ENCODE results near the gene IL12RB1.

Gene IL12RB1

GRCh38 chr19:18085702-18086457 lies 854 bp downstream of the IL12RB1 start:
- no peak for DNase-seq

- DNase-seq, result no peak
These were observed 2.6 kb downstream of the IL12RB1 start for GRCh38 chr19:18083929-18084684.

- no peak for DNase-seq
These were observed 12.5 kb downstream of the IL12RB1 start for GRCh38 chr19:18074192-18074591.

- no peak for DNase-seq
These were observed 13.5 kb downstream of the IL12RB1 start for GRCh38 chr19:18073197-18073596.

GRCh38 chr19:18072335-18072734 lies 14.4 kb downstream of the IL12RB1 start:
- no peak for DNase-seq

- DNase-seq, result no peak
These were observed 16.6 kb downstream of the IL12RB1 start for GRCh38 chr19:18070181-18070580.

- no peak for DNase-seq
These were observed 17.4 kb downstream of the IL12RB1 start for GRCh38 chr19:18069383-18069782.

- DNase-seq, result no peak
These were observed 18.3 kb downstream of the IL12RB1 start for GRCh38 chr19:18068395-18068794.

GRCh38 chr19:18065173-18065495 lies 21.6 kb downstream of the IL12RB1 start:
- no peak for DNase-seq

- DNase-seq, result peak in 2 of 4 experiments; percentile 60 to 67
These were observed 23.3 kb downstream of the IL12RB1 start for GRCh38 chr19:18063463-18063862.

- DNase-seq, result no peak
These were observed 24.7 kb downstream of the IL12RB1 start for GRCh38 chr19:18062028-18062427.

GRCh38 chr19:18060472-18060871 lies 26.3 kb downstream of the IL12RB1 start:
- no peak for DNase-seq

GRCh38 chr19:18059902-18060301 lies 26.8 kb downstream of the IL12RB1 start:
- DNase-seq, result no peak

- no peak for DNase-seq
These were observed 27.4 kb downstream of the IL12RB1 start for GRCh38 chr19:18059297-18059696.

GRCh38 chr19:18058208-18059009 lies 28.3 kb downstream of the IL12RB1 start:
- DNase-seq, result peak; percentile 82 to 92 (median 88)

- DNase-seq, result peak in 3 of 4 experiments; percentile 17 to 45 (median 38)
These were observed 29.2 kb downstream of the IL12RB1 start for GRCh38 chr19:18057557-18057956.

GRCh38 chr19:18055967-18056366 lies 30.8 kb downstream of the IL12RB1 start:
- DNase-seq, result no peak

GRCh38 chr19:18053576-18054219 lies 33.0 kb downstream of the IL12RB1 start:
- no peak for DNase-seq

GRCh38 chr19:18051887-18052286 lies 34.8 kb downstream of the IL12RB1 start:
- no peak for DNase-seq

- peak; percentile 69 to 87 (median 78) for DNase-seq
These were observed 37.3 kb downstream of the IL12RB1 start for GRCh38 chr19:18049385-18049784.

- DNase-seq, result peak in 1 of 4 experiments; percentile 33
These were observed 40.5 kb downstream of the IL12RB1 start for GRCh38 chr19:18046059-18046718.
